ENCODE data around the gene SEPTIN12.
A peak's percentile ranks its signal among the peaks of the same experiment; 100 is the strongest.
"Not testable (repeated sequence)": the region's sequence is repeated elsewhere in the genome, so short reads cannot be mapped to it uniquely, and the experiment has no call there.

Gene SEPTIN12

DNA sequence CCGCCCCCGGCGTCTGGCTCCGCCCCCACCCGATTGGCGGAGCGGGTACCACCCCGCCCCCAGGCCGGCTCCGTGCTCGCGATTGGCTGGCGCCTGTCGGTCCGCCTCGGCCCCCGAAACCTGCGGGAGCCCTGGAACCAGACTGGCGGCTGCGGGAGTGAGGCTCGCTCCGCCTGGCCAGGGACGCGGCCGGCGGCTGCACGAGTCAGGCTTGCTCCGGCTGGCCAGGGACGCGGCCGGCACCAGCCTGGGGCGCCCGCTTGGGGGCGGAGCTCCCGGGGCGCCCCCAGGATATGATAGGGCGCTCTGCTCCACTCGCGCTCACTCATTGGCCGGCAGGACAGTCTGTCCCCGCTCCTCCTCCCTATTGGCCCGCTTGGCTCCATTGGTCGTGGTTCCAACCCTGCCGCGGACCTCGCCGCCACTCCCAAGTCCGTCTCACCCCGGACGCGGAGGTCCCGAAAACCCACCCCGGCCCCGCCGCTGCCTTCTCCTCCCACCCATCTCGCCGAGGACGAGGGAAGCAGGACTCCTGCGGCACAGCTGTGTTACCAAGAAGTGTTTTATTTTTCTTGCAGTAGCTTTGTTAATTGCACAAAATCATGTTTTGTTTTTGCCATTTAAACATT lies 14.6 kb upstream of the SEPTIN12 start:
- ATAC-seq (peak; percentile 97), DNase-seq (peak; percentile 92)

GRCh38 chr16:4801962-4802658 lies 14.0 kb upstream of the SEPTIN12 start, which contains the start of gene ROGDI:
ROGDI (minus strand) TSS chr16:4802633; CDS start chr16:4802571, 62 bp downstream.
- ATAC-seq = peak; percentile 57
- peak; percentile 72 for DNase-seq

GRCh38 chr16:4801051-4801961 lies 13.2 kb upstream of the SEPTIN12 start:
- ATAC-seq = no peak
- no peak for DNase-seq

DNA sequence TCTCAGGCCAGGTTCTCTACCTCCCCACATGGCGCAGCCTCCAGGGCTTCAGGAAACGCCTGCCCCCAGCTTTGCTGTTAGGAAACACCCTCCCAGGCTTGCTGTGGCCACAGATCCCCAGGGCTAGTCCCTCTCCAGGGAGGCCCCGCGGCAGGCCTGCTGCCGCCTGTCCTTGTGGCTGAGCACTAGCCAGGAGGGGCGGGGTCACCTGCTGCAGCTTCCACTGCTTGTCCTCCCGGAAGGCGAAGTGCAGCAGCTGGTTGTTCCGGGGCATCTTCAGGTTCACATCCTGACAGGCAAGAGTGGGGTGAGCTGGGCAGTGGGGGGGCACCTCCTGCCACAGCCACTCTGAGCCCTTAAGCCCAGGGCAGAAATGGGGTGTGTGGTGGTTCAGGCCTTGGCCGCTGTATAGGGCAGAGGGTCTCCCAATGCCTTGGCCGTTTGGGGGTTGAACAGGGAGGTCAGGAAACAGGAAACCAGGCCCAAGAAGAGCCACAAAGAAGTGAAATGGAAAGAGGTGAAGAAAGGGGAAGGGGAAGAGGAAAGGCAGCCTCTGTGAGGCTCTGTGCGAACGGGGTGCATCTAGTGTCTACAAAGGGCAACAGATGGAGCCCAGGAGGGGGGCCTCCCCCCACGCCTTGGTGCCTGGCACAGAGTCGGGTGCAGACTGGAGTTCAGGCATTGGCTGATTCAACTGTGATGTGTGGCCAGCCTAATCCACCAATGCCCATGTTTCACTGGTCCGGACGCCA lies 12.3 kb upstream of the SEPTIN12 start:
- DNase-seq = no peak
- no peak for ATAC-seq

GRCh38 chr16:4799171-4799855 lies 11.2 kb upstream of the SEPTIN12 start:
- ATAC-seq = no peak
- DNase-seq = no peak

GRCh38 chr16:4798456-4798855 lies 10.3 kb upstream of the SEPTIN12 start:
- no peak for ATAC-seq
- DNase-seq = no peak

GRCh38 chr16:4797805-4798252 lies 9.7 kb upstream of the SEPTIN12 start:
- ATAC-seq (no peak), DNase-seq (no peak)

DNA sequence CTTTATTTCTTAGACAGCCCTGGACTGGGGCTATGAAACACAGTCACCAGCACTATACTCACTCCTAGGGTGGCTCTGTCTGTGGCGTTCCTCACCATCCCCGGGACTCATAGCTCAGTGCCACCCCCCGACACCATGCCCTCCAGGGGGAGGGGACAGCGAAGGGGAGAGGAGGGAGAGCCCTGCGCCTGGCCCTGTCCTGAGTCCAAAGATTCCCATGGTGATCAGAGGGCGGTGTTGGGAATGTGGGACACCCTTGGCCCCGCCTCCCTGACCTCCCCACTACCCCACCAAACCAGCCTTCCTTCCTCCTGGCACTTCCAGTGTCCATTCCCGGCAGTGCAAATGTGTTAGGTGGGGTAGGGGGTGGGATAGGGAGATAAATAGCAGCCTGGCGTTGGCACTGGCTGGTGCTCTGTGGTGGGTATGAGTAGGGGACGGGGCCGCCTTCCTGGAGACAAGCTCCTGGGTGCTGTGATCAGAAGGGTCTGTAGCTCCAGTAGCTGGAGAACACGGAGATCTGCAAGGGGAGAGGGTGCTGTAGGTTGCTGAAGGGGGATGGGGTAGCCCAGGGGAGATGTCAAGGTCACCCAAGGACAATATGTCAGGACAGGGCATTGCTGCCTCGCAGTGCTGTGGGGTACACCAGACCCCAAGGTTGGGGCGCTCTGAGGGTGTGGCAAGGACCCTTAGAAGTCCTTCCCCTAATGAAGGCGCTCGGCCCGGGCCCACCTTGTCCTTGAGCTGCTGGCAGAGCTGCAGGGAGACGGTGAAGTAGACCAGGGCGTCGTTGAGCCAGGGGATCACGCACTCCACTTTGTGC lies 9.0 kb upstream of the SEPTIN12 start:
- DNase-seq (no peak), ATAC-seq (no peak)

DNA sequence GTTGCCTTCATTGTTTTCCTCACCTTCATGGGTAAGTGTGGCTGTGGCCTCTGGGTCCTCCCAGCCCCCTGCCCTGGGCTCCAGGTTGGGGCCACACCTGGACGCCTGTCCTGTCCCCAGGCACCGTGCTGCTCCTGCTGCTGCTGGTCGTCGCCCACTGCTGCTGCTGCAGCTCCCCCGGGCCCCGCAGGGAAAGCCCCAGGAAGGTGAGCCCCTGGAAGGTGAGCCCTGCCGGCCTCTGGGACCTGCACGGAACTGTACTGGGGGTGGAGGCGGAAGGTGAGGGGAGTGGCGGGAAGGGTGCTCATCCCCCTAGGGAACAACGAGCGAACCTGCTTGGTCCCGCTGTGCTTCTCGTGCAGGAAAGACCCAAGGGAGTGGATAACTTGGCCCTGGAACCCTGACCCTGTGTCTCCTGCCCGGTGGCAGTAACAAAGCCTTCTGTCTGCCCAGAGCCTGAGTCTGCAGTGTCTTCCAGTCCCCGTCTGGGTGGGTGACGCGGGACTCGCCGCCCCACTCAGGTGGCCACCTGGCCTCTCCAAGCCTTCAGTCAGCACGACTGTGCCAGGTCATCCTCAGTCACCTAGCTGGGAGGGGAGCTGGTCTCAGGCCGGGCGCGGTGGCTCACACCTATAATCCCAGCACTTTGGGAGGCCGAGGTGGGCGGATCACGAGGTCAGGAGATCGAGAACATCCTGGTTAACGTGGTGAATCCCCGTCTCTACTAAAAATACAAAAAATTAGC lies 7.9 kb upstream of the SEPTIN12 start:
- no peak for ATAC-seq
- DNase-seq = no peak

GRCh38 chr16:4795181-4795827 lies 7.2 kb upstream of the SEPTIN12 start, which contains the start of gene SMIM22:
SMIM22 (plus strand) TSS chr16:4795369; CDS start chr16:4795735, 366 bp downstream.
- DNase-seq = no peak
- no peak for ATAC-seq

- no peak for ATAC-seq
Measured at GRCh38 chr16:4792951-4793513, 4.9 kb upstream of the SEPTIN12 start.

DNA sequence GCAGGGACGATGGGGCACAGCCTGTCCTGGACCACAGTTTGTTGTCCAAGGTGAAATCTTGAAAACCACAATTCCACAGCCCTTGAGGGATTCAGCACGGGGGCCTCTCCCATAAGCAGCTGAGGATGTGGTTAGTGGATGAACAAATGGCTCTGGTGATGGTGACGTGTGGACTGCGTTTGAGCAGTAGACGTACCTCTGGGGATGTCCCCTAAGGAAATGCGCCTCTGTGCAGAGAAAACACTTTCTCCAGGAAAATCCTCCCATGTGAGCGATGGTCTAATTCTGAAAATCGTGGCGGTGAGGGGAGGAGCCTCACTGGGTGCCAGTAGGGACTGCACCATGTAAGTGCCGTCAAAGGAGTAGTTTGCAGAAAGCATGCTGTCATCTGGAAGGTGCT lies 2.7 kb upstream of the SEPTIN12 start:
- ATAC-seq = no peak
- no peak for DNase-seq

More at GRCh38 chr16:4792951-4793513, 4.9 kb upstream of the SEPTIN12 start:
- no peak for DNase-seq

DNA sequence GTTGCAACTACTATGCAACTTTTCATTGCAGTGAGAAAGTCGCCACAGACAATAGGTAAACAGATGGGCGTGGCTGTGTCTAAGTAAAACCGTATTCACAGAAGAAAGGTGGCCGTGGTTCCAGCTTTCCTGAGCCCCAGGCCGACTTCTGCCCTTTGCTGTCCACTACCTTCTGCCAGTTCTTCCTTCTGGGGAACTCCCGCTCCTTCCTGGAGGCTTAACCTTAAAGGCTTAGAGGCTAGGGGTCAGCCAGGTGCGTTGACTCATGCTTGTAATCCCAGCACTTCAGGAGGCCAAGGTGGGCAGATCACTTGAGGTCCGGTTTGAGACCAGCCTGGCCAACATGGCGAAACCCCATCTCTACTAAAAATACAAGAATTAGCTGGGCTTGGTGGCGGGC lies 2.1 kb upstream of the SEPTIN12 start:
- no peak for DNase-seq

DNA sequence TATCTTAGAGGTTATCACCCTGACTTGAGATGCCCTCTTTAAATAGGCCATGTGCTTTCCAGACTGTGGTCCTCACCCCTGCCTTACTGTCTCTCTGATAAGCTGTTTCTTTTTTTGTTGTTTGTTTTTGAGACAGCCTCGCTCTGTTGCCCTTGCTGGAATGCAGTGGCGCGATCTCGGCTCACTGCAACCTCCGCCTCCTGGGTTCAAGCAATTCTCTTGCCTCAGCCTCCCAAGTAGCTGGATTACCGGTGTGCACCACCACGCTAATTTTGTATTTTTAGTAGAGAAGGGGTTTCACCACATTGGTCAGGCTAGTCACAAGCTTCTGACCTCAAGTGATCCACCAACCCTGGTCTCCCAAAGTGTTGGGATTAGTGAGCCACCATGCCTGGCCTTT lies 765 bp upstream of the SEPTIN12 start:
- ATAC-seq (no peak), DNase-seq (no peak)

More for the DNA sequence above, 2.1 kb upstream of the SEPTIN12 start:
- ATAC-seq = no peak

DNA sequence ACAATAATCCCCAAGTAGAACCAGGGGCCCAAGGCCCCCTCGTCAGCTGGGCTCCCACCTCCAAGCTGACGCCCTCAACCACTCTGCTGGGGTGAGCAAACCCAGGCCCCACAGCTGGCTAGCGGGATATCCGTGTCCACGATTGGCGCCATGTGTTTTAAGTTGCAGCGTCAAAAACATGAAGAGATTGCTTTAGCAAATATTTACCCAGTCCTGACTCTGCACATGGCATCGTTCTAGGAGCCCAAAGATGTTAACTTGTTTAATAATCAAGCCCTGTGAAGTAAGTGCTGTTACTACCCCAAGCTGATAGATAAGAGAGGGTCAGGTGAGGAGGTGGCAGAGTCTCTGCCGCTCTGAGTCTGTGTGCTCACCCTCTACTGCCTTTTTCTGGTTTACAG lies 344 bp upstream of the SEPTIN12 start:
- DNase-seq (no peak), ATAC-seq (no peak)

GRCh38 chr16:4787068-4787467 lies 1.1 kb downstream of the SEPTIN12 start:
- ATAC-seq (no peak), DNase-seq (no peak)

DNA sequence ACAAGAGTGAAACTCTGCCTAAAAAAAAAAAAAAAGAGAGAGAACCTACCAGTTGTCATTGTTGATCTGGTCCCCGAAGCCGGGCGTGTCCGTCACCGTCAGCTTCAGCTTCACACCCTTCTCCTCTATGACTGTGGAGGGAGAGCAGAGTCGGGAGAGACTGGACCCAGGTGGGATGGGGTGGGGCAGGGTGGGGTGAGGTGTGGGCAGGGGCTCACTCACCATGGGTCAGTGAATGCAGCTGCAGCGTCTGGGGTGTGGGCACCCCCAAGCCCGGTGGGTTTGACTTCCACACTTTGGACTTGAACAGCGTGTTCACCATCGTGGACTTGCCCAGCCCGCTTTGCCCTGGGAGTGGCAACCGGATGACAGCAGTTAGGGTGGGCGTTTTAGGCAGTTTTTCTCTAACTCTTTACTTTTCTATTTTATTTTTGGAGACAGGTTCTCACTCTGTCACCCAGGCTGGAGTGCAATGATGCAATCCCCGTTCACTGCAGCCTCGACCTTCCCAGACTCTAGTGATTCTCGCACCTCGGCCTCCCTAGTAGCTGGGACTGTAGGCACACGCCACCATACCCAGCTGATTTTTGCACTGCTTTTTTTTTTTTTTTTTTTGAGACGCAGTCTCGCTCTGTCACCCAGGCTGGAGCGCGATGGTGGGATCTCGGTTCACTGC lies 2.2 kb downstream of the SEPTIN12 start:
- DNase-seq = no peak
- ATAC-seq = no peak

GRCh38 chr16:4784444-4784987 lies 3.6 kb downstream of the SEPTIN12 start:
- not testable (repeated sequence) for DNase-seq, ATAC-seq

Measured in stimulated activated naive CD8-positive, alpha-beta T cell treated with anti-CD3 and anti-CD28 coated beads, Interleukin-15, Interleukin-2, amounts not matched to agents 100 U/mL and 50 U/mL, for 24 hours (primary cell).